Raji (cell line): ENCODE results near the gene PRDX5.

Source experiments
- POLR2A ChIP-seq: IDR thresholded peaks from 2 replicates; pipeline ENCODE4 v1.6.1; 2011; ENCODE audit warnings: low read depth, low read length, control low read depth; ENCODE audit not compliant: insufficient read depth

Gene PRDX5

GRCh38 chr11:64343767-64344559 is 26.0 kb downstream of the PRDX5 start:
- no peak for TF ChIP-seq POLR2A

DNA sequence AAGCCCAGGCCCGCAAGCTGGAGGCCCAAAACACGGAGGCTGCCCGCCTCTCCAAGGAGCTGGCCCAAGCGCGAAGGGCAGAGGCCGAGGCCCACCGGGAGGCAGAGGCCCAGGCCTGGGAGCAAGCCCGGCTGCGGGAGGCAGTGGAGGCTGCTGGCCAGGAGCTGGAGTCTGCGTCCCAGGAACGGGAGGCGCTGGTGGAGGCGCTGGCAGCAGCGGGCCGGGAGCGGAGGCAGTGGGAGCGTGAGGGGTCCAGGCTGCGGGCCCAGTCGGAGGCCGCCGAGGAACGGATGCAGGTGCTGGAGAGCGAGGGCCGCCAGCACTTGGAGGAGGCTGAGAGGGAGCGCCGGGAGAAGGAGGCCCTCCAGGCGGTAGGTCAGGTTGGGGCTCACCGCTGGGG is 26.9 kb downstream of the PRDX5 start:
- no peak for TF ChIP-seq POLR2A

DNA sequence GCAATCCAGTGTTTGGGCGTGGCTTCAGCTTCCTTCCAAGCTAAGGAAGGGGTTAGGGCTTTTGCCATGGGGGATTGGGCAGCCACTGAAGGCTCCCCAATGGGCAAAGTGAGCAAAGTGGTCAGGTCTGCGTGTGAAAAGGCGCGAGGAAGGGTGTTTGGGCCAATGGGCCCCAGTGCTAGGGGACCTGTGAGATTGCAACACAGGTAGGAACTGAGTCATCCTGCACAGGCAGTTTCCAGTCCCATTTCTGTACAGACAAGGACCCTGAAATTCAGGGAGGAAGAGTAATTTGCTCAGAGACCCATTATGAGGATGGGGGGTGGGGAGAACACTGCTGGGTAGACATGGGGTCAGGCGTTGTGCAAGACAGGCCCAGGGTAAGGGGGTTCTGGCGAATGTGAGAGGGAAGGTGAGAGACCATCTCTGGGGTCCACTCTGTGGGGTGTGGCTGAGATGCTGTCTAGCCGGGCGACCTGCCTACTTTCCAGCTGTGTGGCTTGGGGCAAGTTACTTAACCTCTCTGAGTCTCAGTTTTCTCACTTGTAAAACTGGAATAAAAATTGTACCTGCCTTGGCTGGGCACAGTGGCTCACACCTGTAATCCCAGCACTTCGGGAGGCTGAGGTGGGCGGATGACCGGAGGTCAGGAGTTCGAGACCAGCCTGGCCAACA is 29.4 kb downstream of the PRDX5 start:
- no peak for TF ChIP-seq POLR2A

GRCh38 chr11:64348383-64349024 is 30.6 kb downstream of the PRDX5 start:
- TF ChIP-seq POLR2A = no peak

GRCh38 chr11:64349025-64349387 is 31.1 kb downstream of the PRDX5 start:
- no peak for TF ChIP-seq POLR2A

DNA sequence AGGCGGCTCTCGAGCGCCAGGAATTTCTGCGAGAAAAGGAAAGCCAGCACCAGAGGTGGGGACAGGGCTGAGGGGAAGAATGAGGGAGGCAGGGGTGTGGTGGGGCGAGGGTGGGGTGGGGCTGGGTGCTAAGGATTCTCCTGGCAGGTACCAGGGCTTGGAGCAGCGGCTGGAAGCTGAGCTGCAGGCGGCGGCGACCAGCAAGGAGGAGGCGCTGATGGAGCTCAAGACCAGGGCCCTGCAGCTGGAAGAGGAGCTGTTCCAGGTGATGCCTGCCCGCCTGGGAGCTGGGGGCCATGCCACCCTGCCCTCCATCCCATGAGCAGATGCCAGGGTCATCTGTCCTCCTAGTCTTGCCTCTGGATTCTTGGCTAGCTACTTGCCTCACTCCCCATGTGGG is 31.5 kb downstream of the PRDX5 start:
- TF ChIP-seq POLR2A = no peak

DNA sequence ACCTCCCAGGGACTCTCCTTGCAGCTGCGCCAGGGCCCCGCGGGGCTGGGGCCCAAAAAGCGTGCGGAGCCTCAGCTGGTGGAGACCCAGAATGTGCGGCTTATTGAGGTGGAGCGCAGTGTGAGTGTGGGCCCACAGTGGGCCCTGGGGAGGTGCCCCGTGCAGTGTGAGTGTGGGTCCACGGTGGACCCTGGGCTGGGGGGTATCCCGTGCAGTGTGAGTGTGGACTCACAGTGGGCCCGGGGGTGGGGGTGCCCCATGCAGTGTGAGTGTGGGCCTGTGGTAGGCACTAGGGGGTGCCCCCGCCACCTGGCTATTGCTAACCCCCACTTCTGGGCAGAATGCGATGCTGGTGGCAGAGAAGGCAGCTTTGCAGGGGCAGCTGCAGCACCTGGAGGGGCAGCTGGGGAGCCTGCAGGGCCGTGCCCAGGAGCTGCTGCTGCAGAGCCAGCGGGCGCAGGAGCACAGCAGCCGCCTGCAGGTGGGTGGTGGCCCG is 33.3 kb downstream of the PRDX5 start:
- TF ChIP-seq POLR2A = no peak

- no peak for TF ChIP-seq POLR2A
Measured at GRCh38 chr11:64352099-64352994, 34.4 kb downstream of the PRDX5 start.

GRCh38 chr11:64352995-64353714 is 35.2 kb downstream of the PRDX5 start:
- TF ChIP-seq POLR2A = no peak

DNA sequence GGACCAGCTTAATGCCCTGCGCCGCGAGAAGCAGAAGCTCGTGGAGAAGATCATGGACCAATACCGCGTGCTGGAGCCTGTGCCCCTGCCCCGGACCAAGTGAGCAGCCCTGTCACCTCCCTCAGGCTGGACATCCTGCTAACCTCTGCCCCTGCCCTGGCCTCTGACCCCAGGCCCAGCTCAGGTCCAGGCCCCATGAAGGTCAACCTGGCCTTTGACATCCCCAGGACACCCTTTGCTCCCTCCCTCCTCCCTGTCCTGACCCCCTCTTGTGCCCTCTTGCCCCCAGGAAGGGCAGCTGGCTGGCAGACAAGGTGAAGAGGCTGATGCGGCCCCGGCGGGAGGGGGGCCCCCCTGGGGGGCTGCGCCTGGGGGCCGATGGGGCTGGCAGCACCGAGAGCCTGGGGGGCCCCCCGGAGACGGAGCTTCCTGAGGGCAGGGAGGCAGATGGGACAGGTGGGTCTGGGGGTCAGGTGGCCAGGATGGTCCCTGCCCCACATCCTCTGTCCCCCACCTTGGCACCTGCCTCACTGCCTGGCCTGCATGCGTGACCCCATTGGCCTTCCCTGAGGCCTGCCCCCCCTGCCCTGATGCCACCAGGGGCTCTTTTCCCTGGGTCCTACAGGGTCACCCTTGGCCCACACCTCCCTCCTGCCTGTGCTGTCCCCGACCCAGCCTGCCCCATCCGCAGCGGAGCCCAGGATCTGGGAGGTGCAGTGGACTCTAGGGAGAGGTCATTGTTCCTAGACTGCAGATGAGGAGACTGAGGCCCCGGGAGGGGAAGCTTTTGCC is 36.0 kb downstream of the PRDX5 start:
- no peak for TF ChIP-seq POLR2A

- no peak for TF ChIP-seq POLR2A
Measured at GRCh38 chr11:64355078-64355940, 37.4 kb downstream of the PRDX5 start.

GRCh38 chr11:64356498-64357411 is 38.8 kb downstream of the PRDX5 start:
- TF ChIP-seq POLR2A = no peak
